Measurements from ENCODE around the gene KCNJ6.
A peak's percentile ranks its signal among the peaks of the same experiment; 100 is the strongest.

KCNJ6 gene

GRCh38 chr21:37817242-37817641 lies 99.0 kb downstream of the KCNJ6 start:
- no peak for ATAC-seq
- no peak for DNase-seq

DNA sequence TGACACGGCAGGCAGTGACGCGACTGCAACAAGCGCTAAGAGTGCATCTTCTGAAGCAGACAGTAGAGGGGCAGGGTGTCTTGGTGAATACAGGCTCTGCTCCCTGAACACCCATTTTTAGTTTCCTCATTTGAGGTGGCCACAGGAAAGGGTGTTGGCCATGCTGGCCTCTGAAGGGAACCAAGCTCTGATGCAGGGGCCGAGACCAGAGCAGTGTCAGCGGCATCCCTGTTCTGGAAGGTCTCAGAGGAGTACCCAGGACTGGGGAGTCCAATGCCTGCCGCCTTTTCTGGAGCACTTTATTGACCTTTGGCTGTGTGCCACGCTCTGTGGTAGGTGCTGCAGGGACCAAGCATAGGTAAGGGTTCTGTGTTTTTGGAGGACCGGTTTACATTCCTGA lies 100.4 kb downstream of the KCNJ6 start:
- ATAC-seq (no peak), DNase-seq (no peak)

DNA sequence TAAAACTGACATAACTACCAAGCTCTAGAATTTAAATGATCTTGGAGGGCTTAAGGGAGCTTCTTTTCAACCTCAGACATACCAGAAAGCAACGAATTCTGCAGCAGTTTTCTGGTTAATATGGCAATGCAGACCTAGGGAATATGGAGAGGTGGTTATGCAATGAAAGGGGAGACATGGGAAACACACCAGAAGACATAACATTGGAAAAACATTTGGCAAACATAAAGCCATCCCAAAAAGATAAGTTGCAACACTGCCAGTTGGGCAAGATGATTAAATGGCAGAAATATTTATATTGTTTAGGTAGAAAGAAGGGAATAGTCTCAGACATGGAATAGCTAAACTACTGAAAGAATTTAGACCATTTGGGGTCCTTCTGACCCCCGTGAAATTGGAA lies 104.5 kb downstream of the KCNJ6 start:
- DNase-seq (no peak), ATAC-seq (no peak)

DNA sequence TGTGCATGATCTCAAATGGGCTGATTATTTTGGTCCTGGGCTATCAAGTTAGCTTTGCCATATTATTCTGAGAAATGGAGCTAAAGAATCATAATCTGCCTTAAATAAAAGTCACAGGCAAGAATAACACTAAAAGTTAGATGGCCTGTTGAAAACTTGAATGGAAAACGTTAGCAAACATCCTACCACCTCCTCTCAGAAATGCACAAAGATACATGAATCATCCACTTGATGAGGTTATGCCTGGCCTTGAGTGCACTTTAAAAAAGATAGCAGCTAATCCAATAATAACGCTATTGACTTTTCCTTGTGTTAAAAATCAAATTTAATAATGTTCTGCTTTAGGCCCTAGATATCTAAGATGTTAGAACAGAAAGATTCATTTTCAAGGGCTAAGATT lies 108.0 kb downstream of the KCNJ6 start:
- ATAC-seq: no peak
- no peak for DNase-seq

DNA sequence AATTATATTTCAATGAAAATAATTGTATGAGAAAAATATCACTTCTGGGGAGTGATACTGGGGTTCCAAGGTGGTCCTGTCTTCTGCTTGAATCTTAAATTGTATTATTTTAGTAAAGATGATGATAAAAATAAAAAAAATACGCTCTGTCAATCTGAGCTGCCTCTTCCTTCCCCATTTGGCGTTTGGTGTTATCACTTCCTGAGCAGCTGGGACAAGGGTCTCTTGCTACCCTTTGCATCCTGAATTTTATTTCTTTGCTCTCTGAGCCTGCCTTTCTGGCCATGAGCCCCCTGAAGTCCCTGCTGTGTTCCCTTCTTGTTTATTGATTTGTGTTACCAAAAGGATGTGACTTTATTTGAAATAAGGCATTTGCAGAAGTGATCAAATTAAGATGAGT lies 111.0 kb downstream of the KCNJ6 start:
- no peak for ATAC-seq
- no peak for DNase-seq

GRCh38 chr21:37804001-37804400 lies 112.3 kb downstream of the KCNJ6 start:
- no peak for DNase-seq
- ATAC-seq: no peak

DNA sequence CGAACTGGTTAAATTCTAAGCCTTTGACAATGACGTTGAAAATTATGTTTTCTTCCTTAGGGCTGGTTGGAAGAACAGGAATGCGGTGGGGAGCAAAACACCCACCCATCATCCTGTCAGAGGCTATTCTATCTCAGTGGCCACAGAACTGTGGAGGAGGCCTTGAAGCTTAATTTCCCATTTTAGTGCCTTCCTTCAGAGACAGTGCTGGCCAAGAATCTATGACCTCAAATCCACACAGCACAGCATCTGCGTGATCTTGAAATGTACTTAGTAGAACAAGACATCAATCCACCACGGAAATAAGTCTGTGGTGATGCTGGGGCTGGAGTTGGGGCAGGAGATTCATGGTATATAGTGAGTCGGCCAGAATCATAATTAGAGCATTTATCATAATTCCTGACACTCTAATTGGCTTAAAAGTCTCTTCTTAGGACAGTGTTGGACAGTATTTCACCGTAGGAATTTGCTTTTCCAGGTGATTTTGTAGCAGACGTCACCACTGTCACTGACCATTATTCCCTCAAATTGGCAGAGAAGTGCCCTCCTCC lies 113.1 kb downstream of the KCNJ6 start:
- ATAC-seq: no peak
- DNase-seq: no peak

- ATAC-seq: no peak
Measured at GRCh38 chr21:37800456-37801061, 115.7 kb downstream of the KCNJ6 start.

DNA sequence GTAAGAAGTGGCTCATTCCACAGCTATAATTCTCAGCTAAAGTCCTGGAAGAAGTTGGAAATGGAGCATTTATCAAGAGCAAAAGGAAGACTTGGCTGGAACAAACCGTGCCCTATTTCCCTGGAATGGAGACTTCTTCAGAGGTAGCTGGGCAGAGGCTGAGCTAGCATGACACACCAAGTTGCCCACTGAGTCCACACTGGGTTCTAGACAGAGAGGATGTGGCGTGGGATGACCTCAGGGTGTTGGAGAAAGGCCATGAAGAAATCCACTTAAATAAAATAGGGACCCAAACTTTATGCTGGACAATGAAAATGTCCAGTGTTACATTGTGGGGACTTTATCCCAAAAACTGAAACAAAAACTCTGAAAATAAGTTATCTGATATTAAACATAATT lies 116.2 kb downstream of the KCNJ6 start:
- DNase-seq: no peak
- ATAC-seq: no peak

More at GRCh38 chr21:37800456-37801061, 115.7 kb downstream of the KCNJ6 start:
- no peak for DNase-seq

- DNase-seq (no peak), ATAC-seq (no peak)
Measured at GRCh38 chr21:37799211-37800056, 116.8 kb downstream of the KCNJ6 start.

DNA sequence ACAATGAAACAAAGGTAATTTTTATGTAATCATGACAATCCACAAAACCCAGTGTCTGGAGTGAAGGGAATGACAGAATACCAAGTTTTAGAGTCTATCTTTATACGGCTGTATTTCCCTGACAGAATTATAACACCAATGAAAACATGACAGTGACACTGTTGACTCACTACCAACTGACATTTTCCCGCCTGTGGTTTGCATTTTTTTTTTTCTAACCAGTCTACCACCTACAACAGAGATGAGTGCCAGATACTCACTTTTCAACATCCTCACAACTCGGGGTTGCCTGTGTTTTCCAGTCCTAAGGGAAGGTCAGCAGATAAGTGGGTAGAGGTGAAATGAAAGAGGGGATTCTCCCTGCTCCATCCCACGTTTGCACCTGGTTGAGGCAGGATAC lies 118.9 kb downstream of the KCNJ6 start:
- ATAC-seq: peak; percentile 63

GRCh38 chr21:37796011-37796410 lies 120.2 kb downstream of the KCNJ6 start:
- no peak for ATAC-seq

More for the DNA sequence above, 118.9 kb downstream of the KCNJ6 start:
- no peak for DNase-seq

DNA sequence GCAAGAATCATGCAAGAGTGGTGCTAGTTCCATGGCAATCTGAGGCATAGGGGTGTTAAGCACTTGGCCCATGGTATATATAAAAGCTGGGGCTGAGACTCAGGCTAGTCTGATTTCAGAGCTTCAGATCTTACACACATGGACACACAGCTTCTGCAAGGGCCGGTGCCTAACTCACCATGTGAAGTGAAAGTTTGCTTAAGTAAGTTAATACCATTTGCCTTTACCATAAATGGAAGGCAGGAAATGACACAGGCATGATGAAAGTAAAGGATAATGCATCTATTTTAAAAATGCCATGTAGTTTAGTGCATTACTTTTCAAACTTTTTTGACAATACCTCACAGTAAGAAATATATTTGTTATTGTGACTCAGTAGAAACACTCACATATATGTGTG lies 122.6 kb downstream of the KCNJ6 start:
- ATAC-seq (no peak), DNase-seq (no peak)

More at GRCh38 chr21:37796011-37796410, 120.2 kb downstream of the KCNJ6 start:
- no peak for DNase-seq

DNA sequence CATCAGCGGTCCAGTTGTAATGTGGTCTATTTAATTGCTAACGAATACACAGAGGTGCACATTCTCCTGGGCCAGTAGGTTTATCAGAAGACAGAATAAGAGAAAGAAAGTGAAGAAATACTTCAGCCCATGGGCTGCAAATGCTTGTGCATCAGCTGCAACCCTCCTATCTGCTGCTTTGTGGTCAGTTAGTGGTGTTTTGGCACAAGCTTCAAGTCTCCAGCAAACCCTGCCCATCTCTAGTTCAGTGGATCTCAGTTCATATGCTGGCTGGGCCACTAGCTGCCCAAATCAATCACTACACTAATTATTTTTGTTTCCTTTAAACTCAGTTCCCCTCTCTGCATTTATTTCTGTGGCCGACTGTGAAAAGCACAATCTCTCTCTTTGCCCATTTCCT lies 124.2 kb downstream of the KCNJ6 start:
- DNase-seq (no peak), ATAC-seq (no peak)

DNA sequence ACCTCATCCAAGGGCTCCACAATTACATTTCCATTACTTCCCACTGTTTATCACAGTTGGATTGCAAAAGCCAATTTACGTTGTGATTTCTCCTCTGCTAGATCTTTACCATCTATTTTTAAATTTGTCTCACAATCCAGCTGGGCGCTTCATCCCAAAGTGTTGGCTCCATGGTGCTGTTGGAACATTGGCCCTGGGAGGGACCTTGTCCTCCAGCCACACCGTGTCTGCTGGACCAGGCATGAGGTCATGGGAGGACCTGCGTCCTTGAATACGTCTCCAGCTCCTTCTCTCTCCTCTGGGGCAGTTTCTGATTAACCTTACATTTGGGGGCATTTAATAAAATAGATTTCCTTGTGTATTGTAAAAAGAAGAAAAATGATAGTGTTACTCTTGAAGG lies 125.4 kb downstream of the KCNJ6 start:
- no peak for DNase-seq
- no peak for ATAC-seq

DNA sequence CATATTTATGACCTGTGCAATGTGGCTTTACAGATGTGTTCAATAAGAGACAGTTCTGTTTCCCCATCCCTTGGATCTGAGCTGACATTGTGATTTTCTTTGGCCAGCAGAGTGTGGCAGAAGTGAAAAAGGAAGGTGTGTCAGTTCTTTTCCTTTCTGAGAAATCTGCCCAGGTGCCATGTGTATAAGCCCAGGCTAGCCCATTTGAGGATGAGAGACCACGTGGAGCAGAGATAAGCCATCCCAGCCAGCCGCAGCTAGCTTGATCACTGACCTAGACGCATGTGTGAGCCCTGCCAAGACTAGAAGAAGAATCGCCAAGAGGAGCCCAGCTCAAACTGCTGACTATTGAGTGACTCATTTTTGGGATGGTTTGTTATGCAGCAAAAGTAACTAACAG lies 127.8 kb downstream of the KCNJ6 start:
- no peak for DNase-seq
- ATAC-seq: no peak

DNA sequence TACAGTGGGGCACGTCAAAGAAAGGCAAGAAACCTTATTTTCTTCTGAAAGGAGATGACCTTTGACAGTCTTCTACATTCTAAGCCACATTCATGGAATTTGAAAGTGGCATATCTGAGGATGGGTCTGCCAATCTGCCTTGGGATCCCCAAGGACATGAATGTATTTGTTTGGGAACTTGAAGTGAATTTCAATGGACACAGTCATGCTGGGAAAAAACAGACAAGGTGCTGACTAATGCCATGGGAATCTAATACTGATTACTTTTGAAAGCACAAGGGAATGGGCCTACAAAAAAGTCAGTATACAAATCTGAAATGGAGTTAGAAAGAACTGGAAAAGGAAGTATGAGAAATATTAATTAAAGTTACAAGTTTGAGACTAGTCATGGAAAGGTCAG lies 128.8 kb downstream of the KCNJ6 start:
- no peak for ATAC-seq
- no peak for DNase-seq

GRCh38 chr21:37784591-37785318 lies 131.5 kb downstream of the KCNJ6 start:
- DNase-seq (no peak), ATAC-seq (no peak)

DNA sequence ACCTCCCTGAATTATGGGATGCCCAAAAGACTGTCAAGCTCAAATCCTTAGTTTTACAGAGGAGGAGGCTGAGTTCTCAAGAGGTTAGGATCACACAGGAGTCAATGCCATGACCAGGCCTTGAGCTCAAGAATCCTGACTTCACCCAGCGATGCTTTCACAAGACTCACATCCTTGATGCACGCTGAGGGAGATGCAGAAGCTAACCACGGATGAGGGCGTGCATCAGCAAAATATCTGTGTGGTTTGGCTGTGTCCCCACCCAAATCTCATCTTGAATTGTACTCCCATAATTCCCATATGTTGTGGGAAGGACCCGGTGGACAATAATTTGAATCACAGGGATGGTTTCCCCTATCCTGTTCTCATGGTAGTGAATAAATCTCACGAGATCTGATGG lies 133.2 kb downstream of the KCNJ6 start:
- DNase-seq: no peak
- no peak for ATAC-seq

DNA sequence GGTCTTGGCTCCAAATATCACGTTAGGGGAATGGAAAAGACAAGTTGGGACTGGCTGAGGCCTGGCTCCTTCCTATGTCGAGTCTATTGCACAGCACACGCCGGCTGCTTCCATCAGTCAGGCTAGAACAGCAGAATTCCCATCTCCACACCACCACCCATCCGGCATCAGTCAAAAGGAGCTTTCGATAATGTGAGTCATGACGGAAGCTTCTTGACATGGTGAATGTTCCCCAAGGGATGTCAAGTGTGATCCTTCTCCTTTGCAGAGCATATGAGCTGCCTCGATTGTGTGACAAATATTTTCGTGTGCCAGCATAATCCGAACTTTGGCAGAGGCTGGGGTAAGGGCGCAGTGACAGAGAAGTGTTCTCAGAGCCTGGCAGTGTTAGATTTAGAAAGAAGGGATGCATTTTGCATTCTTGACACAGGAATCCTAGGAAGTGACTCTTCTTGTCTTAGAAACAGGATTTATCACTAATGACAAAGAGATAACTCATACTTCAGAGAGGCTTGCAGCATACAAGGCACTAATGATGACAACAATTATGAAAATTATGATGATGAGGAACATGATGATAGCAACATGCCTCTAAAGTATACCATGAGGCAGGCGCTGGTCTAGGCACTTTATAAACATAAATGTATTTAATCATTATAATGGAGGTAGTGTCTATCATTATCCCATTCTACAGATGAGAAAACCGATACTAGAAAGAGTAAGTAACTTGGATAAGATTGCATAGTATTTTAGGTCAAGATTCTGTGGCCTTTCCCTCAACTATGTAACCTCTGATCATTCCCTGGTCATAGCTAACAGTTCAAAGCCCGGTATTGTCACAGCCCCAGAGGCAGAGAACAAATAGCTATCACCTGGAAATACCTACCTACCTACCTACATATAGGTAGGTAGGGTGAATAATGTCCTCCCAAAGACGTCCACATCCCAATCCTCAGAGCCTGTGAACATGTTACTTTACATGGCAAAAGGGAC lies 135.0 kb downstream of the KCNJ6 start:
- no peak for ATAC-seq
- no peak for DNase-seq

- no peak for ATAC-seq
- no peak for DNase-seq
Measured at GRCh38 chr21:37771181-37771580, 145.1 kb downstream of the KCNJ6 start.

DNA sequence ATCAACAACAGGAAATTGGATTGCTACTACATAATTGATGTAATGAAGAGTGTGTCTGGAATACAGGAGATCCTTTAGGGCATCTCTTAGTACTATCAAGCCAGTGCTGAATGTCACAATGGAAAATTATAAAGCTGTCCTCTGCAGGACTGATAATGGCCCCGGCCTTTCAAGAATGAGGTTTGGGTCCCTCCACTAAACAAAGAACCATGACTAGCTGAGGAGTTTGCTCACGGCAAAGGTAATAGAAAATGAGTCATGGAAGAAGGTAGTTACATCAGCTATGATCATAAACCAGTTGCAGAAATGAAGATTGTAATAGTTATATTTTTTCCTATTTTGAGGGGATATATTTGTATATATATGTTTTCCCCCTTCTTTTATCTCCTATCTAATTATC lies 145.8 kb downstream of the KCNJ6 start:
- DNase-seq (no peak), ATAC-seq (no peak)

All from stimulated activated naive CD8-positive, alpha-beta T cell treated with anti-CD3 and anti-CD28 coated beads, Interleukin-15, Interleukin-2, amounts not matched to agents 100 U/mL and 50 U/mL, for 24 hours (primary cell).